Pulmonary artery endothelial cell (primary cell): ENCODE results near the gene ZMIZ1. TPM values are rescaled to one million over a fixed set of nuclear protein-coding genes. Genes with fewer than 3 reads are reported as not detected.
"Not testable (repeated sequence)": the region's sequence is repeated elsewhere in the genome, so short reads cannot be mapped to it uniquely, and the experiment has no call there.

Experiments
- DNase-seq: peaks from one replicate; pipeline ENCODE4 v3.0.0-alpha.2; 2011; ENCODE audit warnings: low read depth, low spot score
- total RNA-seq: library from RNA; depleted of rRNA; stranded (reverse); fragments of >200 nt; gene quantifications from 2 replicates; pipeline ENCODE4 v1.2.3, GENCODE V29; 2014

The ZMIZ1 gene
- total RNA-seq, 1 donor from 2014 or later = 9.3 TPM

DNA sequence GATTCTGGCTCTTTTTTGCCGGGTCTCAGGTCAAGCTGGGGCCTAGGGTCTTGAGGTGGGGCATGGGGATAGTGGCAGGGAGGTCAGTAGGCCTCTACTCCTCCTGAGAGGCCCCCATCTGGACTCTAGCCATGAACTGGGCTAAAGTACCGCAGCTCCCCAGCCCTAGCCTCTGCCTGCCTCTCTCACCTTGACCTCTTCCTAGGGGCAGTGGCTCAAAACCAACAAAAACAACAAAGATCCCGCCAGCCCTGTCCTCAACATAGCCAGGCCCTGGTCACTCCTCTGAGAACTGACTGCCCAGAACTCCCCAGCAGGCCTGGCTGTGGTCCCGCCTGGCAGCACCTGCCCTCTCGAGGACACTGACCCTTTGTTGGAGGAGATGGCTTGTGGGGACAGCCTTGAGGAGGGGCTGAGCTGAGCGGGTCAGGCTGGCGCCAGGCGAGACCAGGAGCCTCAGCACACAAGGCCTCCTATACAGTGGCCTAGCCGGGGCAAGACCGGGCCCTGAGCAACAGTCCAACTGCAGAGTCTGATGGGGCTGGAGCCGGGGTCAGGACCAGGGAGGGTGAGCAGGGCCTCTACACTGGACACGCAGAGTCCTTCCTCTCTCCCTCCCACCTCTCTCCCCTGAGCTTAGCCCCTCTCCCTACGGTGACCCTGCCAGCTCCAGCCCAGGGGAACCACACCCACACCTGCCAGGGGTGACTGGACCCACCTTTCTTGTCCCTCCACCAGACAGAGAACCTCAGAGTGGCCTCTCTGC, 266.9 kb downstream of the ZMIZ1 start:
- DNase-seq = no peak

DNA sequence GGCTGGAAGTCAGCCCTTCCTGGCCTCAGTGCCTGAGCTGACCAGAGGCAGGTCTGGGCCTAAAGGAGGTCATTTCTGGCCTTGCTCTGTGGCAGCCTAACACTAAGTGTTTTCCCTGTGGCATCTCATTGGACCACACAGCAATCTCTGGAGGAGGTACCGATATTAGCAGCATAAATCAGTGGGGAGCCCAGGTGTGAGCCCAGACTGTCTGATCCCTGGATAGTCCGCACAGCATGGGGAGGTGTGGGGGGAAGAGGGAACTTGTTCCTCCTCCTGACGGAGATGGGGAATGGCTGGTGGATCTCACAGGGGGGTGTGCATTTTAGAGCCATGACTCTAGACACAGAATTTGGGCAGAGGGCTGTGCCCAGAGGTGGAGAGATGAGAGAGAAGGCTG, 267.5 kb downstream of the ZMIZ1 start:
- DNase-seq = no peak

- DNase-seq = no peak
These were observed 268.0 kb downstream of the ZMIZ1 start for GRCh38 chr10:79336739-79337138.

DNA sequence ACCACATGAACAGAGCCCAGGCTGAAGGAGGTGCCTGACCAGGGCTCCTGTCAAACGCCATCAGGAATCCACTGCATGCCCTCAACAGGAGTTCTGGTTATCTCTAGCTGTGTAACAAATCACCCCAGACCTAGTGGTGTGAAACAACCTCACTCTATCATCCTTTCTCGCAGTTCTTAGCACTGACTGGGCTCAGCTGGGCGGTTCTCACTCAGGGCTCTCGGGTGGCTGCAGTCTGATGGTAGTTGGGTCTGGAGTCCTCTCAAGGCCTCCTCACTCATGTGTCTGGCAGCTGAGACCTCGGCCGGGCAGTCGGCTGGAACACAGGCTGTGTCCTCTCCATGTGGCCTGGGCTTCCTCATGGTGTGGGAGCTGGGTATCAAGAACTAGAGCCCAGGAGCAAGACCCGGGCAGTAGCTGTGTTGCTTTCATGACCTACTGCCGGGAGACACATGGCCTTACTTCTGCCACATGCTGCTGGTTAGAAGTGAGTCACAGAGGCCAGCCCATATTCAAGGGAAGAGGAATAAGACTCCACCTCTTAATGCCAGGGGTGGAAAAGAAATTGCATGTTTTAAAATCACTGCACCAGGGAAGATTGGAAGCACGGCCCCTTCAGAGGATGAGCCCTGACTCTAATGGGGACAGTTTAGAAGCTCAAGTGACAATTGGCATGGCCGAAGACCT, 269.2 kb downstream of the ZMIZ1 start:
- not testable (repeated sequence) for DNase-seq

- DNase-seq = no peak
These were observed 270.5 kb downstream of the ZMIZ1 start for GRCh38 chr10:79339266-79339665.

DNA sequence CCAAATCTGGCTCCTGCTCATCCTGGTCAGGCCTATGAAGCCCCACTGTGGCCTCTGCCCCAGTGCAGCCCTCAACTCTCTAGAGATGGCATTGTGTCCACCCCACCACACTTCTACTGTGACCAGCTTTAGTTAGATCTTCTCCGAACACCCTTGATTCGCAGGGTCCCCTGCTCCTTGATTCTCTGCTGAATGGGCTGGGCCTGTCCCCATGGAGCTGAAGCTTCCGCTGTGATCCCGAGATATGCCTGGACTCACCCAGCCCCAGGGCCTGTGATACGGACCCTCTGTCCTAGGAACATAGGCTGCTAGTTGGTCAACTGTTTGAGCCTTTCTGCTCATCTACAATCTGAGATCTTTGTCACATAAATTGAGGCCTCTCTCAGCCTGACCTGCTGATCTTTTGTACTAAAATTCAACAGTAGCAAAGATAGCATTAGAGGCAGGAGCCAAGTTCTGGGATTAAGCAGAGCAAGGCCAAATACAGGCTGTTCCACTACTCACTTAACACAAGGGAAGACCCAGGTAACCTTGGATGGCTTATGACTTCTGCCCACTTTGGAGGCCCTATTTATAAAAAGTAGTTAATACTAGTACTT, 272.0 kb downstream of the ZMIZ1 start:
- DNase-seq = no peak

DNA sequence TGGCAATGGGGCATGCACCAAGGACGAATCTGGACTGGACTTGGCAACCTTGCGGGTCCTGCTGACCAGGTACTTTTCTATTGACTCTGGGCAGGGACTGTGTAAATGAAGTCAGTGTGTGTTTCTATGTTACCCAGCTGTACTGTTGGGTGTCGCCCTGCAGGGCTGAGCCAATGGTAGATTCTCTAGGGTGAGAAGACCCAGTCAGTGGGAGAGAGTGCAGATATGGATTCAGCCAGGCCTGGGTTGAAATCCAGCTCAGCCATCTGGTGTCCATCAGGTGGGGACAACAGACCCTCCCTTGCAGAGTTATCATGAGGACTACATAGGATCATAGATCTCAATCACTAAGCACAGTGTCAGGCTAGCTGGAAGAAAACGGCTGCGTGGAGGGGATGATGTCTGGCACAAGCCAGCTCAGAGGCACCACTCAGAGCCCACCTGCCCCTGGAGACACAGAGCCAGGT, 273.6 kb downstream of the ZMIZ1 start:
- DNase-seq = no peak

- DNase-seq = no peak
These were observed 274.2 kb downstream of the ZMIZ1 start for GRCh38 chr10:79342811-79343561.

DNA sequence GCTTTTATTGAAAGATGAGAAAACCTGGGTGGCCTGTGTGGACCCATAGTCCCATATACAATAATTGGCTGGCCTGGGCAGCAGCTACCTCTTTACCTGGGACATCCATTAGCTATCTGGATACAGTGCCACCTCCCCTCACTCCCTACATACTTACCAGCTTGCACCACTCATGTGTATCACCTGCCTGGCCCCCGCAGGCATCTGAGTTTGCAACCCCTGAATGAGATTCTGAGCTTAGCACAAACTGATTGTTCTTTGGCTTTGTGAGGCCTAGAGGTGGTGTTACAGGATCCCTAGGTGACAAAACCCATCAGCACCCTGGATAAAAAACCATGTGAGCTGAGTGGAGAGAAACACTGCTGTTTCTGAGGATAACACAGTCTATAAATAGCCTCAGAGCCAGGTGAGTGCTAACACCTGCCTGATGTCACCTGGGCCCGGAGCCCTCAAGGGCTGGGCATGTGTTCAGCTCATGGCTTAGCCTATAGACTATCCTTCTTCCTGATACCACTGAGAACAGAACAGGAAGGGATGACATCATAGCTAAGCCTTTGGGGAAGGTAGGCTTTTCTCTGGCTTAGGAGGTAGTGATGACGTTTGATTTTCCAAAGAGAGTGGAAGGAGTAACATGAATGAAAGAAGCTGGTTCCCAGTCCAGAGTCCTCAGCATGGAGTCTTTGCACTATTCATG, 275.9 kb downstream of the ZMIZ1 start:
- no peak for DNase-seq

DNA sequence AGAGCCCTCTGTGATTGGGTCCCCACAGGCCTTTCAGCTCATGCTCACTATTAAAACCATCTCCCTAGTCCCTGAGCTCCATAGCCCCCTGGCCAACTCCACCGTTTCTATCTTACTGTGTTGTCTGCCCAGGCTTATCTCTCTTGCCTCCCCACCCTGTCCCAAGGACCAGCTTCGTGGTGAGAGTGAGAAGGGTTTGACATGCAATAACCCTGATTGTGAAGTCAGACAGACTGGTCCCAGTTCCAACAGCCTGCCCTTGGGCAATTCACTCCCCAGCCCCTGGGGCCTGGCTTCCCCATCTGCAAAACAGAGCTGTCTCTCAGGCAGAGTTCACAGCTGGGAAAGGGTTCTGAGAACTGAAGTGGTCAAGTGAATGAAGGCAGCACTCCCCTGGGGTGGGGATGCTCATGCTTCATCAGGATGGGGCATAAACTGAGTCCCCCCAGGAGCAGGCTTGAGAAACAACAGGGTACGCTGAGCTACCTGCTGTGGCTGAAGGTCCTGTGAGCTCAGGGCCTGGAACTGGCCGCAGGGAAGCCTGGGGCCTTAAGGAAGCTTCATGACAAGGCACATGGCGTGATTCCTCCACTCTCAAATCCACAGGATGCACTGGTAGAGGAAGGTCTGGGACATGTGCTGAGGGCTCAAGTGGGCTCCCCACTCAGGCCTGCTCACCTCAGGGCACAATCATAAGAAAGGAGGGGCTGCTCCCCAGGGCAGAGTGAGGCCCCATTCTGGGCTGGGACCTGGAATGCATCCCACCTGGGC, 276.7 kb downstream of the ZMIZ1 start:
- DNase-seq = no peak

DNA sequence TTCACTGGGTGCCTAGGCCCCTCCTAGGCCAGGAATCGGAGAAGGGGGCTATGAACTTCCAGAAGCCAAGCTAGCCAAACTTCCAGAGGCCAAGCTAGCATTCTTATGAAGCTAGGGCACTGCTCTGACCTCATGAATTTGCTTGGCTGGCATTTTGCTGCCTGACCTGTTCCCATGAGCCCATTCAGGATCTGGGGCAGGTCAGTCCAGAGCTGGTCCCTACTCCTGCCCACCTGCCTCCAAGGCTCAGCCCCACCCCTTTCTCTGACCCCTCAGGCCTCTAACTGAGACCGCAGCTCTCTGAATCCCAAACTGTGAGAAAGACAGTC, 277.2 kb downstream of the ZMIZ1 start:
- DNase-seq = no peak

DNA sequence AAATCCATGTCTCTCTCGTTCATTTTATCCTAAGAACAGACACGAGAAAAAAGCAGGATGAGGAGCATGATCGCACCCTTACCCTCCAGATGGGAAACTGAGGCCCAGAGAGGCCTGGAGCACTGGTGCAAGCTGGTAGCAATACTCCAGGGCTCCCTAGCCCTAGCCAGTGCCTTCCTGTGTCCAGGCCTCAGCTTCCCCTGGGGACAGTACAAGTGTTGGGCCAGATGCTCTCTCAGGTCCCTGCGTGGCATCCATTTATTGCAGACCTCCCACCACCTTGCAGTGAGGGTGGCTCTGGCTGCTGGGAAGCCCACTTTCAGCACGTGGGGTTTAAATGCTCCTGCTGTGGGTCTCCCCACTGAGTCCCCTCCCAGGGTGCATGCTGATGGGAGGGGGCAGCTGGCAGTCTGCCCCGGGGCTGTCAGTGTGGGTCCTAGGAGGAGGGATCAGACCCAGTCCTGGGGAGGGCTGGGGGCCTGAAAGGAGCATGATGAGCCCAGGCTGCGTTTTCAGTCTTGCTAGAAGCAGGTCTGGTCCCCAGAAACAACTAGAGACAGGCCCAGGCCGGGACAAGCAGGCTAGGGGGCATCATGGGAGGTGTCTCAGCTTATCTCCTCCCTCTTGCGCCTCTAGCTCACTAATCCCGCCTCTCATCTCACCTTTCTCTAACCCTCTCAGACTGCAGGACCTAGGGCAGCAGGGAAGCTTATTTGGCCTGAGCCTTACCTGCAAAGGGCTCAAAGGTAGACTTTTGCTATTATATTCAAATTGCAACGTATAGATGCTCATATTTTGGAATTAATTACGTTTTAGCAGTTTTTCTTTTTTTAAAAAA, 277.8 kb downstream of the ZMIZ1 start:
- DNase-seq = no peak

DNA sequence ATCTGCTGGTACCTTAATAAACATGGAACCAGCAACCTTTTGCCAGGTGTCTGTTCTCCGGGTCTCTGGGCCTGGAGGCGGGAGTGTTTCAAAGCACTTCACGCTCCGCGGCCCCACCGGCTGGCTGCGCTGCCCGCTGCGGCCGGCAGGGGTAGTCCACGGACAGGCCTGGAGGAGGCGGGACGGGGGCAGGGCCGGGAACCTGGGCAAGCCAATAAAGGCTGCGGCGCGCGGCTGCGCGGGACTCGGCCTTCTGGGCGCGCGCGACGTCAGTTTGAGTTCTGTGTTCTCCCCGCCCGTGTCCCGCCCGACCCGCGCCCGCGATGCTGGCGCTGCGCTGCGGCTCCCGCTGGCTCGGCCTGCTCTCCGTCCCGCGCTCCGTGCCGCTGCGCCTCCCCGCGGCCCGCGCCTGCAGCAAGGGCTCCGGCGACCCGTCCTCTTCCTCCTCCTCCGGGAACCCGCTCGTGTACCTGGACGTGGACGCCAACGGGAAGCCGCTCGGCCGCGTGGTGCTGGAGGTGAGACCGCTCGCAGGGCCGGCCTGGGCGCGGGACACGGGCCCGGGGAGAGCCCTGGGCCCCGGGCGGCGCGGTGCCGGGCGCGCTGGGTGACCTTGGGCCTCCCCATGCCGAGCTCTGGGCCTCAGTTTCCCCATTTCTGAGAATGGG, 278.6 kb downstream of the ZMIZ1 start, which contains the start of gene PPIF:
Gene PPIF, plus strand, starts transcription at position 244 of the 668 bp plus-strand sequence. Its CDS starts 80 bp downstream, at position 324.
- DNase-seq = peak; percentile 71

- no peak for DNase-seq
These were observed 279.3 kb downstream of the ZMIZ1 start for GRCh38 chr10:79347894-79348639.

DNA sequence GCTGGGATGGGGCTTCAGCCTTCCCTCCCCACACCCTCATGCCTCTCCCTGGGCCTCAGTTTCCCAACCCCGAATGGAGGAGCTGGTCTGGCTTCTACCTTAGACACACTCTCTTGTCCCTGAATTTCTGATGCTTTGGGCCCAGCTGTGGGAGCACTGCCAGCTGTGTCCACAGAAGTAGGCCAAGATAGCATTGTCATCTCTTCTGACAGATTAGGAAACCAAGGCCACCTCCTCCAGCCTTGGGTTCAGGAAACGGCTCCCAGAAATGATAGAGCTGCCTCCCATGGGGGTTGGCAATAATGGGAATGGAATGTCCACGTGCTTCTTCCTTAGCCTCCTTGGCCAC, 279.8 kb downstream of the ZMIZ1 start:
- no peak for DNase-seq

- no peak for DNase-seq
These were observed 280.3 kb downstream of the ZMIZ1 start for GRCh38 chr10:79349072-79349491.

- DNase-seq = no peak
These were observed 281.1 kb downstream of the ZMIZ1 start for GRCh38 chr10:79349766-79350406.
